Stimulated activated CD8-positive, alpha-beta memory T cell treated with anti-CD3 and anti-CD28 coated beads, Interleukin-12 subunit alpha, Interleukin-12 subunit beta, amount 100 ng/mL, for 4 hours (primary cell): ENCODE measurements around the gene PPIA.
A peak's percentile ranks its signal among the peaks of the same experiment; 100 is the strongest.

Experiments
- DNase-seq: peaks from one replicate; pipeline ENCODE4 v3.0.0-alpha.2; 2020; ENCODE audit warnings: low read depth

PPIA gene

GRCh38 chr7:44796504-44797328 lies at the start of gene PPIA:
Gene PPIA, plus strand, starts transcription at chr7:44796681. Its CDS starts 44 bp downstream, at chr7:44796725.
- DNase-seq: peak; percentile 98

GRCh38 chr7:44748045-44748947 lies 48.2 kb upstream of the PPIA start, which contains the start of gene ZMIZ2:
Gene ZMIZ2, plus strand, starts transcription at chr7:44748847. Its CDS starts 7,403 bp downstream, at chr7:44756250.
- DNase-seq: peak; percentile 87

- DNase-seq: no peak
These were observed 47.3 kb upstream of the PPIA start for GRCh38 chr7:44748948-44749731.

- DNase-seq: no peak
These were observed 46.5 kb upstream of the PPIA start for GRCh38 chr7:44749992-44750391.

- no peak for DNase-seq
These were observed 46.1 kb upstream of the PPIA start for GRCh38 chr7:44750424-44750823.

GRCh38 chr7:44750921-44751571 lies 45.4 kb upstream of the PPIA start:
- DNase-seq: peak; percentile 35

GRCh38 chr7:44752822-44753221 lies 43.7 kb upstream of the PPIA start:
- DNase-seq: no peak

GRCh38 chr7:44754802-44755697 lies 41.4 kb upstream of the PPIA start:
- no peak for DNase-seq

GRCh38 chr7:44755698-44756627 lies 40.5 kb upstream of the PPIA start:
- no peak for DNase-seq

- no peak for DNase-seq
These were observed 39.6 kb upstream of the PPIA start for GRCh38 chr7:44756904-44757303.

- no peak for DNase-seq
These were observed 39.2 kb upstream of the PPIA start for GRCh38 chr7:44757311-44757710.

- no peak for DNase-seq
These were observed 38.7 kb upstream of the PPIA start for GRCh38 chr7:44757739-44758138.

- no peak for DNase-seq
These were observed 37.2 kb upstream of the PPIA start for GRCh38 chr7:44759246-44759645.

- no peak for DNase-seq
These were observed 36.4 kb upstream of the PPIA start for GRCh38 chr7:44760034-44760580.

- no peak for DNase-seq
These were observed 35.0 kb upstream of the PPIA start for GRCh38 chr7:44761207-44762161.

GRCh38 chr7:44762300-44762699 lies 34.2 kb upstream of the PPIA start:
- DNase-seq: no peak

- DNase-seq: no peak
These were observed 33.6 kb upstream of the PPIA start for GRCh38 chr7:44762726-44763522.
